Measurements from ENCODE around the gene LMX1B. TPM values are rescaled to one million over a fixed set of nuclear protein-coding genes. Genes with fewer than 3 reads are reported as not detected.
A peak's percentile ranks its signal among the peaks of the same experiment; 100 is the strongest.

LMX1B gene
- total RNA-seq, 1 donor from 2014 or later = 1.3 TPM

GRCh38 chr9:126609191-126609590 is 4.5 kb upstream of the LMX1B start:
- H3K4me3 ChIP-seq = no peak overlapping the region
- no peak overlapping the region for H3K27ac ChIP-seq (replicated peaks)
- no peaks in the 10 kb centered on the region for H3K36me3 ChIP-seq
- no peak for DNase-seq
- no peak for TF ChIP-seq CTCF (IDR thresholded peaks at IDR 0.05; ENCODE audit: borderline replicate concordance)
- H3K27me3 ChIP-seq (ENCODE audit: low read depth) = peaks cover 72% of the 10 kb centered on the region
- no peaks in the 10 kb centered on the region for H3K9me3 ChIP-seq (replicated peaks)
- intact Hi-C loops (cut with micrococcal nuclease) = no loop called here
- H3K4me1 ChIP-seq = peaks cover 49% of the 10 kb centered on the region

GRCh38 chr9:126609711-126610388 is 3.9 kb upstream of the LMX1B start:
- TF ChIP-seq CTCF (IDR thresholded peaks at IDR 0.05; ENCODE audit: borderline replicate concordance) = no peak
- DNase-seq = no peak
- Histone ChIP-seq H3K4me3 (peak overlapping the region; percentile 45), H3K4me1 (peaks cover 49% of the 10 kb centered on the region), H3K36me3 (no peaks in the 10 kb centered on the region), H3K9me3 (replicated peaks) (no peaks in the 10 kb centered on the region), H3K27me3 (ENCODE audit: low read depth) (peaks cover 78% of the 10 kb centered on the region), H3K27ac (replicated peaks) (no peak overlapping the region)
- intact Hi-C loops (cut with micrococcal nuclease) = loop anchor here (10.0 kb wide), 1 partner anchor 75 kb away; no protein-coding TSS in a partner anchor

- Histone ChIP-seq H3K4me3 (peak overlapping the region; percentile 64), H3K27ac (replicated peaks) (peak overlapping the region; percentile 6), H3K9me3 (replicated peaks) (no peaks in the 10 kb centered on the region), H3K4me1 (peaks cover 54% of the 10 kb centered on the region), H3K27me3 (ENCODE audit: low read depth) (peaks cover 91% of the 10 kb centered on the region), H3K36me3 (no peaks in the 10 kb centered on the region)
- intact Hi-C loops (cut with micrococcal nuclease) = loop anchor here (10.0 kb wide), 1 partner anchor 74 kb away; no protein-coding TSS in a partner anchor
- no peak for DNase-seq
- no peak for TF ChIP-seq CTCF (IDR thresholded peaks at IDR 0.05; ENCODE audit: borderline replicate concordance)
Measured at GRCh38 chr9:126611193-126611591, 2.5 kb upstream of the LMX1B start.

- Histone ChIP-seq H3K36me3 (no peaks in the 10 kb centered on the region), H3K4me3 (peak overlapping the region; percentile 64), H3K4me1 (peaks cover 51% of the 10 kb centered on the region), H3K9me3 (replicated peaks) (no peaks in the 10 kb centered on the region), H3K27me3 (ENCODE audit: low read depth) (peaks cover 93% of the 10 kb centered on the region), H3K27ac (replicated peaks) (peak overlapping the region; percentile 23)
- TF ChIP-seq CTCF (IDR thresholded peaks at IDR 0.05; ENCODE audit: borderline replicate concordance) = peak; percentile 89
- intact Hi-C loops (cut with micrococcal nuclease) = loop anchor here (10.0 kb wide), 1 partner anchor 73 kb away; no protein-coding TSS in a partner anchor
- DNase-seq = peak; percentile 79
Measured at GRCh38 chr9:126611592-126612325, 2.0 kb upstream of the LMX1B start.

- intact Hi-C loops (cut with micrococcal nuclease) = loop anchor here (10.0 kb wide), 1 partner anchor 72 kb away; no protein-coding TSS in a partner anchor
- no peak for TF ChIP-seq CTCF (IDR thresholded peaks at IDR 0.05; ENCODE audit: borderline replicate concordance)
- peaks cover 51% of the 10 kb centered on the region for H3K4me1 ChIP-seq
- no peak for DNase-seq
- peak overlapping the region; percentile 64 for H3K4me3 ChIP-seq
- peak overlapping the region; percentile 23 for H3K27ac ChIP-seq (replicated peaks)
- H3K9me3 ChIP-seq (replicated peaks) = no peaks in the 10 kb centered on the region
- peaks cover 95% of the 10 kb centered on the region for H3K27me3 ChIP-seq (ENCODE audit: low read depth)
- H3K36me3 ChIP-seq = no peaks in the 10 kb centered on the region
Measured at GRCh38 chr9:126612326-126612812, 1.4 kb upstream of the LMX1B start.
